ENCODE results near the gene BANK1. TPM values are rescaled to one million over a fixed set of nuclear protein-coding genes. Genes with fewer than 3 reads are reported as not detected.

BANK1 gene
- total and polyA plus RNA-seq, 2 of the 4 experiments (the other 2 are of a cell fraction), result under 0.01 to 0.51 TPM

DNA sequence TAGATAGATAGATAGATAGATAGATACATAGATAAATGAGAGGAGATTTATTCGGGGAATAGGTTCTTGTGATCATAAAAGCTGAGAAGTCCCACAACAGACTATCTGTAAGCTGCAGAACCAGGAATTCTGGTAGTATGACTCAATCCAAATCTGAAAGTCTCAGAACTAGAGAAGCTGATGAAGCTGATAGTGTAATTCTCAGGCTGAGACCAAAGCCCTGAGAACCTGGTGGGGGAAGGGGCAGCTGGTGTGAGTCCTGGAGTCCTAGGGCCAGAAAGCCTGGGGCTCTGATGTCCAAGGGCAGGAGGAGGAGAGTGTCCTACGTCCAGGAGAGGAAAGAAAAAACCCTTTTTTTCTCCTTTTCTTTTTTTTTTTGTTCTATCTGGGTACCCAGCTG is 8.0 kb upstream of the BANK1 start:
- no peak overlapping the region for H2AFZ ChIP-seq (replicated peaks; ENCODE audit: low read length, poor library complexity)
- H4K91ac ChIP-seq (ENCODE audit: insufficient read depth, low read depth, low read length), result no peak overlapping the region
- H2AK5ac ChIP-seq (ENCODE audit: low read depth, low read length), result no peak overlapping the region
- no peak overlapping the region for H3K4me2 ChIP-seq (ENCODE audit: low read depth, low read length)
- no peak overlapping the region for H3K56ac ChIP-seq (ENCODE audit: extremely low read depth, insufficient read depth, low read length)
- H2BK120ac ChIP-seq (ENCODE audit: low read depth, low read length), result no peak overlapping the region
- H3K9ac ChIP-seq (ENCODE audit: low read depth, low read length), result no peak overlapping the region
- H3K79me1 ChIP-seq (ENCODE audit: low read depth in 1 of 2, low read length in 2 of 2), result no peaks in the 10 kb centered on the region
- H3K9me3 ChIP-seq (ENCODE audit: control insufficient read depth, insufficient read depth, low read length), result no peaks in the 10 kb centered on the region
- no peak overlapping the region for H3K14ac ChIP-seq (replicated peaks; ENCODE audit: low read depth, low read length)
- no peak overlapping the region for H4K8ac ChIP-seq (ENCODE audit: low read depth in 2 of 2, low read length in 2 of 2)
- no peak overlapping the region for H2BK20ac ChIP-seq (ENCODE audit: low read depth, low read length)
- ATAC-seq (ENCODE audit: low read depth), result no peak
- H3K4me3 ChIP-seq (ENCODE audit: insufficient read depth, low read depth, low read length), result no peak overlapping the region
- H3K9me1 ChIP-seq (ENCODE audit: insufficient read depth, low read length), result no peaks in the 10 kb centered on the region
- no peaks in the 10 kb centered on the region for H3K27me3 ChIP-seq (ENCODE audit: control insufficient read depth, insufficient read depth, low read length)
- ChIA-PET CTCF (interaction anchor here (1.2 kb wide), 1 partner anchor 28 kb away, joined by 3 read pairs; no protein-coding TSS in a partner anchor), POLR2A (ENCODE audit: unreplicated experiment) (no interaction called here)
- no peak overlapping the region for H2AK9ac ChIP-seq (replicated peaks; ENCODE audit: low read depth, low read length, poor library complexity)
- no peaks in the 10 kb centered on the region for H3K36me3 ChIP-seq (ENCODE audit: control insufficient read depth, insufficient read depth, low read length)
- BruUV-seq (replicated peaks), result no TSS peak
- H2BK15ac ChIP-seq (ENCODE audit: low read depth, low read length), result no peak overlapping the region
- in situ Hi-C loops (cut with MboI; ENCODE audit: low sequenced_read_pairs), result no loop called here
- no peak overlapping the region for H4K5ac ChIP-seq (ENCODE audit: low read depth, low read length)
- no peak overlapping the region for H3K18ac ChIP-seq (ENCODE audit: low read depth, low read length)
- 50% methylated on average over 1 of the region's 2 CpGs; no CpG with 5 or more reads in 1 of the 2 experiments for WGBS, 2 experiments (ENCODE audit: extremely low coverage in 2 of 2, insufficient read length in 1 of 2)
- no peak overlapping the region for H3K23ac ChIP-seq (ENCODE audit: low read depth, low read length)
- no peak overlapping the region for H3K4ac ChIP-seq (ENCODE audit: low read depth, low read length)
- H4K20me1 ChIP-seq (ENCODE audit: insufficient read depth, low read length), result no peaks in the 10 kb centered on the region
- DNase-seq, result no peak
- no peak overlapping the region for H3K27ac ChIP-seq (ENCODE audit: insufficient read depth, low read length)
- intact Hi-C loops (cut with micrococcal nuclease), result no loop called here
- H3K4me1 ChIP-seq (ENCODE audit: control insufficient read depth, insufficient read depth, low read length), result no peaks in the 10 kb centered on the region
- no peak overlapping the region for H2BK5ac ChIP-seq (ENCODE audit: low read depth, low read length, poor library complexity, severe bottlenecking)
- no peak for TF ChIP-seq CTCF (conservative IDR thresholded peaks at IDR 0.05; ENCODE audit: low read depth, low read length)
- TF ChIP-seq MXI1 (IDR thresholded peaks at IDR 0.05; ENCODE audit: borderline replicate concordance, low read depth, low read length), result no peak
- no peak for TF ChIP-seq MAZ (IDR thresholded peaks at IDR 0.05; ENCODE audit: borderline replicate concordance, low read depth, low read length)
- TF ChIP-seq RFX5 (IDR thresholded peaks at IDR 0.05; ENCODE audit: low read depth, low read length), result no peak
- TF ChIP-seq NFE2L2 (IDR thresholded peaks at IDR 0.05; ENCODE audit: low read depth, low read length), result no peak
- TF ChIP-seq CEBPB (IDR thresholded peaks at IDR 0.05; ENCODE audit: low read depth, low read length), result no peak
- TF ChIP-seq RCOR1 (IDR thresholded peaks at IDR 0.05; ENCODE audit: insufficient replicate concordance, low read length), result no peak
- TF ChIP-seq CHD1 (IDR thresholded peaks at IDR 0.05; ENCODE audit: low read depth, low read length), result no peak
- dilution Hi-C loops (cut with HindIII; ENCODE audit: low sequenced_read_pairs, unreplicated experiment), result no loop called here
